ENCODE results near the gene SLC19A2.
"Not testable (repeated sequence)": the region's sequence is repeated elsewhere in the genome, so short reads cannot be mapped to it uniquely, and the experiment has no call there.

The SLC19A2 gene

DNA sequence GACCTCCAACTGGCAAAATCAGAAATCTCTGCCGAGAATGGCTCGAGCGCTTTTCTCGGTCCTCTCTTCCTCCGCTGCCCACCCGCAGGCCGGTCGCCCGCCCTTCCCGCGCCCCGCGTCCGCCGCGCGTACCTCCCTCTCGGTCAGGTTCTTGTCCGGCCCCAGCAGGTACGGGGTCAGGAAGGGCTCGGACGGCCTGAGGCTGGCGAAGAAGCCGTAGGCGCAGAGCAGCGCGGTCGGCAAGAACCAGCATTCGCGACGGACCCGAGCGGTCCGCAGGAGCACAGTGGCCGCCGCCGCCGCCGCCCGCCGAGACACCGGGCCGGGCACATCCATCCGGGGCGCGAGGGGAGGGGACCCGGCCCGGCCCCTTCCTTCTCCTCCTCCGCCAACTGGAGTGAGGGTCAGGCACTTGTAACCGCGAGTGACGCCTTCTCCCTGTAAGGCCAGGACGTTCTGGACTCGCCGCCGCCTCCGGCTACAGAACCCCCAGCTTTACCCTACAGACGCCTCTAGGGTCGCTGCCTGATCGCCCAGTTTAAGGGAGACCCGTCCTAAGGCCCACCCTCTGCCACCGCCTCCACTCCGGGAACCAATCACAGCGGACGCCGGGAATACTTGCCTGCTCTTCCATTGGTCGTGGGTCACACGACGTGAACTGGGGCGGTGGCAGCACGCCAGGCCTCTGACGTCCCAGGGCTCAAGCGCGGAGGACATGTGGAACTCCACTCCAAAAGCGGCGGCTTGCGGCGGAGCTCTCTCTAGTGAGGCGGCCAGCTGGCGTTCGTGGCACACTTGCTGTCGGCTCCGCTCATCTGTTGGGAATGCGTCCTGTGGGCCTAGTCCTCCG is at the start of gene SLC19A2:
Gene SLC19A2, minus strand, starts transcription at position 514 of the 850 bp plus-strand sequence. Its CDS starts 178 bp downstream, at position 336.
- peak; percentile 97 for FAIRE-seq

DNA sequence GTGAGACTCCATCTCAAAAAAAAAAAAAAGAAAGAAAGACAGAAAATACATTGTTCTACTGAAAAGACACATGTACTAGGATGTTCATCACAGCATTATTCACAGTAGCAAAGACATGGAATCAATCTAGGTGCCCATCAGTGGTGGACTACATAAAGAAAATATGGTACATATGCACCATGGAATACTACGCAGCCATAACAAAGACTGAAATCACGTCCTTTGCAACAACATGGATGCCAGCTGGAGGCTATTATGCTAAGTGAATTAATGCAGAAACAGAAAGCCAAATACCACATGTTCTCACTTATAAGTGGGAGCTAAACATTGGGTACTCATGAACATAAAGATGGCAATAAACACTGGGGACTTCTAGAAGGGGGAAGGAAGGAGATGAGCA is 48.9 kb upstream of the SLC19A2 start:
- FAIRE-seq: no peak

DNA sequence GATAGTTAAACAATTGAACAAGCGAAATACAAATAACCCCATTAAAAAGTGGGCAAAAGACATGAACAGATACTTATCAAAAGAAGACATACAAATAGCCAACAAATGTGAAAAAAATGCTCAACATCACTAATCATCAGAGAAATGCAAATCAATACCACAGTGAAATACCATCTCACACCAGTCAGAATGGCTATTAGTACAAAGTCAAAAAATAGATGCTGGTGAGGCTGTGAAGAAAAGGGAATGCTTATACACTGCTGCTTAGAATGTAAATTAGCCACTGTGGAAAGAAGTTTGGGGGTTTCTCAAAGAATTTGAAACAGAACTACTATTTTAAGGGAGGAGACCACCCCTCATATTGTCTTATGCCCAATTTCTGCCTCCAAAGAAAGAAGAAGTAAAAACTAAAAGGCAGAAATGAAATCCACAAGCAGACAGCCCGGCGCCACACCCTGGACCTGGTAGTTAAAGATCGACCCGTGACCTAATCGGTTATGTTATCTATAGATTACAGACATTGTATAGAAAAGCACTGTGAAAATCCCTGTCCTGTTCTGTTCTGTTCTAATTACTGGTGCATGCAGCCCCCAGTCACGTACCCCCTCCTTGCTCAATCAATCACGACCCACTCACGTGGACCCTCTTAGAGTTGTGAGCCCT is 47.9 kb upstream of the SLC19A2 start:
- FAIRE-seq: not testable (repeated sequence)

DNA sequence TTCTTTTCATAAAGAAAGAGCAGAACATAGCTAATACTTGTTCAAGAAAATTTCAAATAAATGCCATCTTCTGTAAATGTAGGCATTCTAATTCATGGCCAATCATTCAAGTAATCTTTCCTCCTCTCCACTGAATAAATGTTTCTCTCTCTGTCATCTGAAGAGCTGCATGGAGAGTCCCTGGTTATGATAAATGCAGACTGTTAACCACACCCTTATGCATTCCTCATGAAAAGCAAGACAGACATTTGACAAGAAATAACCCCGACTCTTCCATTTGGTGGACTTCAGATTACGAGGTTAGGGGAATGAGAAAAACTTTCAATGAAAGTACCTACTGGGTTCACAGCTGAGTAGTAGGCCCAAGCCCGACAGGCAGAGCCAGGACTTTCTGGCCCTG is 44.7 kb upstream of the SLC19A2 start:
- FAIRE-seq: no peak

DNA sequence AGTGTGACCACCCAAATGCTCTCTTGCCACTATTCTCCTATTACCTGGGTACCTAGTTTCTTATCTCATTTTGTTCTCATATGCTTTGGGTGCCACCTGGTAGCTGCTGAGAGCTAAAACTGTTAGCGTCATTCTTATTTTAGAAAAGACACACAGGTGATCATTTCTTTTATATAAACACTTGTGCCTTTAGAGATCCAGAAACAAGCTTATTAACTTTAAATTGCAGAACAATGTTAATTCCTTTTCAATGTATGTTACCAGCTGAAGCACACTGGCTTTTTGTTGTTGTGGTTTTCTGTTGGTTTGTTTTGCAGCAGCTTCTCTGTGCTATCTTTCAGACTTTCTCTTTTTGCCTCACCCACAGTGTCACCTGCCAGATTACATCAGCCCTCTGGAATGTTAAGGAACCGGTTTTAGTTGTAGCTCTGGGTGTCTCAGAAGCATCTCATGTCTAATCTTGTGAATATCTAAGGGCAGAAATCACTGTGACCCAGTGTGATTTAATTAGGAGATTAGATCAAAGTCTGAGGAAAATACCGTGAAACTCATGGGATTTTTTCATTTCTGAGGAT is 43.4 kb upstream of the SLC19A2 start:
- FAIRE-seq: no peak

DNA sequence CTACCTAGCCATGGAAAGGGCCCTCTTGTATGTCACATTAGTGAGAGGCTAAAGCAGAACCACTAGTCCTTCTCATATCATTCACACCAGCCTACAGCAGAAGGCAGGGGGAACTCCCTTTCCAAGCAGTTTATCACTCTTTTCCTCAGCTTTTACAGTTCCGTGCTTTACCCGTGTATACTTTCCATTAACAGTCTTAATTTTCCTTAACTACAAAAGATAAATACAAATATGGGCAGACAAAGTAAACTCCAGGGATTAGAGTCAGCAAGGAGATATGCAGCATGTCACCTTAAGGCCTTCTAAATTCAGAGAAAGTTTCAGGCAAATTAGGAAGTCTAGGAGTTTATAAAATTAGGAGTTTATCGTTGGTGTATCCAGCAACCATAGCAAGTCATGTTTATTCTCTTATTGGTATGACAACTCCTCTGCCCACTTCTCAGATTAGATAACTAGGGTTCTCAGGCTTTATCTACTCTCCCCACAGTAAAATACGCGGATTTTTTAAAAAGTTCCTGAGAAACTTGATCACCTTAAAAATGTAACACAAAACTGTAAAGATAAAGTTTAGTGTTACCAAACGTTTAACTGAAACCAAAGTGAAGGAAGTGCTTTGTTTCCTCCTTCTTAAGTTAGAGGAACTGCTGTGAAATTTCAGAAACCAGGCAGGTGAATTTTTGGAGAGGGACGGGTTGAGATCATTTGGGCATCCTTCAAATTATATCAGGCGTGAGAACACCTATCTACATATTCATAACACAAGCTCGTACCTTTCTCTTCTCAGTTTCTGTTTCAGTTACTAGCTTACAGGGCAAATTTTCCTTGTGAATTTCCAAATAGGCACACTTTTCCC is 42.7 kb upstream of the SLC19A2 start:
- FAIRE-seq: no peak

DNA sequence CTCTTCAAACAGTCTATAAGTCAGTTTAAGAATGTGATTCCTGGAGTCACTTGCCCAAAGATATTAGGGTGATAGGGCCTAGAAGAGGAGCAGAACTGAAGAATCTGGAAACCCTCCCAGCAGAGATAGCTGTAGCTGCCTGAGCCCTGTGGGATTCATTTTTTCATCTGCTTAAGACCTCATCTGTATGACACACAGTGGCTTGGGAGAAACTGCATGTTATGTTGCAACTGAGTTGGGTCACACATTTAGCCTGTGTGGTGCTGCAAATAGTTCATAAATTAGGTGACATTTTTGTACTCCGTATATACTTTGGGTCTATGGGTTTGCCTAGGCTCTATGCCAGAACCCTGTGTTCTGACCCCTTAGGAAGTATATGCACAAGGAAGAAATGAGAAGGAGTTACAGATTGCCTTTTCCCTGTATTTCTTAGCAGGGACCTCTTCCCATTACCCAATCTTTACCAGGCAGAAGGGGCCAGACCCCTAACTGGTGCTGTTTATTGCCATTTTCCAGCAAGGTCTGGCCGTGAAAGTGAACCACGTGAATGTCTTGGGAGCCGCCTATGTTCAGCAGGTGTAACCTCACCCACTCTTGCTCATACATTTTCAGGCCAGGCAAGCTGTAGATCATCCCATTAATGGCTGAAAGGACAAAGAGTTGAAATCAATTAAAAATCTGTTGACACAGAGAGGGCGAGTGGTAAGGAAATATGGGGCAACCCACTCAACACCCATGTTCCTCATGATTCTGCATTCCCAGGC is 41.9 kb upstream of the SLC19A2 start:
- no peak for FAIRE-seq

- no peak for FAIRE-seq
Observed at GRCh38 chr1:169527001-169527400, 41.3 kb upstream of the SLC19A2 start.

- FAIRE-seq: peak; percentile 58
Observed at GRCh38 chr1:169526120-169526832, 40.5 kb upstream of the SLC19A2 start.

- no peak for FAIRE-seq
Observed at GRCh38 chr1:169525391-169525790, 39.6 kb upstream of the SLC19A2 start.

- no peak for FAIRE-seq
Observed at GRCh38 chr1:169523904-169524303, 38.2 kb upstream of the SLC19A2 start.

- no peak for FAIRE-seq
Observed at GRCh38 chr1:169521226-169521625, 35.5 kb upstream of the SLC19A2 start.

GRCh38 chr1:169517558-169518186 is 31.9 kb upstream of the SLC19A2 start:
- FAIRE-seq: no peak

DNA sequence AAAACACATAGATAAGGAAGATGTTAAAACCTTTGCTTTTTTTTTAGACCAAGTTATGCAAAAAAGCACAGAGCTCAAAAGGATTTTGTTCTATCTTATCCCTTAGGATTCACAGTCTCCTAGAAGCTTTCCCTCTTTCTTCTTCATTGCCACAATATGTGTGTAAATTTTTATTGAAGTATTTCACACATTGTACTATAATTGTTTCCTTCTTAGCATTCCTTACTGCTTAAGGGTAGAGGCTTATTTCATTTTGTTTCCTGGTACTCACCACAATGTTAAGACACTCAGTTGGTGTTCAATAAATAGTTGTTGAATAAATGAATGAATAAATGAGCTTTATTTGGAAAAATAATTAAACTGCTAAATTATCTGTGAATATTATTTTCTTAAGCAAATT is 29.9 kb upstream of the SLC19A2 start:
- FAIRE-seq: no peak

DNA sequence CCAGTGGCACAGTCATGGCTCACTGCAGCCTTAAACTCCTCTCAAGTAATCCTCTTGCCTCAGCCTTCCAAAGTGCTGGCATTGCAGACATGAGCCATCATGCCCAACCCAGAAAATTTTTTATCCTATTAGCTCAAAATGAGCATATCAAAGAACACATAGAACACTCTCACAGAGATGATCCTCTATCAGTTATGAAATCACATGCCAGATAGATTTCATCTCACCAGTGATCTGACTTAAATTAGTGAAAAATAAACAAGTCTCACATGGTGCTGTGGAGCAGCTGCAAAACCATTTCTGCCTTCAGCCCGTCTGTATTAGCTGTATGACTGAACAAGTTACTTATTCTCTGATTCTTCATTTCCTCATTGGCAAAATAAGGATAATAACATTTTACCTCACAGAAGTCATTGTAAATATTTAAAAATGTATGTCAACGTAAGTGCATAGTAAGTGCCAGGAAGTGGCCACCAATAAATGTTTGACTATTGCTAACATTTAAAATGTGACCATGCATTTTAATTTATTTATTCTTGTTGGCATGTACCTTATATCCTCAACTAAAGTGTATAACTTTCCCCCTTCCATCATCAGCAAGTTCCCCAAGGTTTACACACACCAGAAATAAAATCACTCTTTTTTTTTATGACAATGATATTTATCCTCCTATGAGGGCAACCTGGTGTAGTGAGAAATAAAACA is 29.0 kb upstream of the SLC19A2 start:
- FAIRE-seq: no peak

DNA sequence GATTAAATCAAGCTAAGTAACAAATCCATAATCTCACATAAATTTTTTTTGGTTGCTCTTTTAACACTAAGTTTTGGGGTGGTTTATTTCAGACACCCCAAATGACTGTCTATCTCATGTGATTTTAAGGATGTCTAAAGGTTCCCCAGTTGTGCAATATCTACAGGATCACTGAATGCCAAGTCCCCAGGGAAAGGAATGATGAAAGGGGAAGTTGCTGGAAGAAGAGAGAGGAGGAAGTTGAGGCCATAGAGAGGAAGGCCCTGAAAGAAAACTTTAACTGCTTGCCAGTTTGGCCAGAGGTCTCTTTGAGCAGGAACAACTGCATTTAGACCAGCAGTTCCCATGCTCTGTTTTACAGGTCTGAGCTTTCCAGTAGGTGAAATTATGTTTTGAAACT is 27.5 kb upstream of the SLC19A2 start:
- no peak for FAIRE-seq

GRCh38 chr1:169511316-169512005 is 25.7 kb upstream of the SLC19A2 start:
- FAIRE-seq: no peak

DNA sequence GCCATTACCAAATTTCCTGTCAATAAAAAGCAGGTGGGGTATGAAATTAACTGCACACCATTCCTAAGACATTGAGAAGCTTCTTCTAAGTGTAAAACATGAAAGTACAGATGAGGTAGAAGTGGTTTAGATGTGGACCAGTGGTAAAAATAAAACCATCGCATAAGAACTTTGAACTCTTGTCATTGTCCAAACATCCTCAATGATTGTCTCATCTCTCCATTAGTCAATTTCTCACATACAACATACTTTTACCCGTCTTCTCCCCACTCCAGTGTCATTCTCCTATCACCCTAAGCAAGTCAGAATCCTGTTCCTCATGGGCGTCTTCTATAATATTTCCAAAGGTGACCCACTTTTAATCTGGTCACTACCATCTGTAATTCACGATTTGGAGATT is 24.3 kb upstream of the SLC19A2 start:
- FAIRE-seq: no peak

DNA sequence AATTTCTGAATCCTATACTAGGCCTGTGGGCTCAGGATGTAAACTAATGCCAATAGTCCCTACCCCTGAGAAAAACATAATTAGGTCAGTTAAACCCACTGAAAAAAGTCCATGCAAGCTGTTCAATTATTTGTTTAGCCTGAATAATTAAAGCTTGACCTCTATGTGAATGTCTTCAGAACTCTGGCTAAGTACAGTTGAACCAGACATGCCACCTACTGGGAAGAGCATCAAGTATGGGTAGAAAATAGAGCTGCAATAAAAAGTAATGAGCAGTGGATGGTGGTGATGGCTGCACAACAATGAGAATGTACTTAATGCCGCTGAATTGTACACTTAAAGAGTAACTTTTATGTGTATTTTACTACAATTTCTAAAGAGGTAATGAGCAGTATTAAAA is 23.6 kb upstream of the SLC19A2 start:
- FAIRE-seq: no peak

Data from TTC549 (cell line).